ENCODE results near the gene CCNL1.
"Not testable (repeated sequence)": the region's sequence is repeated elsewhere in the genome, so short reads cannot be mapped to it uniquely, and the experiment has no call there.

Gene CCNL1

DNA sequence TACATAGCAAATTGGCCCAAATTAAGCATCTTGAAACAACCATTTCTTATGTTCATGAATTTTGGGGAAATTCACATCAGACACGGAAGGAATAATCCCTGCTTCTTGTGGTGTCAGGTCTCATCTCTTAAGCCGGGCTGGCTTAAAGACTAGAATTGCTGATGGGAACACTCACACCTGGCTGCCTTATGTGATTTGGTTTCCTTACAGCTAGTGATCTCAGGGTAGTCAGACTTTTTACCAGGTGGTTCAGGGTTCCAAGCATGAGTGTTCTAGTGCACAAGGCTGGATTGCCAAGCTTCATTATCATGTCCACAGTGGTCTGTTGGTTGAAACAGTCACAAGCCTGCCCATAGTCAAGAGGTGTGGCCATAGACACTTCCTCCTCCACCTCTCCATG is 20.3 kb upstream of the CCNL1 start:
- Histone ChIP-seq H3K4me3 (no peak overlapping the region), H4K20me1 (no peaks in the 10 kb centered on the region), H3K9me3 (peaks cover 47% of the 10 kb centered on the region), H3K4me1 (peaks cover 12% of the 10 kb centered on the region), H3K27ac (no peak overlapping the region), H3K4me2 (no peak overlapping the region), H3K9ac (no peak overlapping the region), H3K36me3 (peaks cover 53% of the 10 kb centered on the region), H3K27me3 (no peaks in the 10 kb centered on the region)
- no peak for TF ChIP-seq Cebpa-rat (IDR thresholded peaks at IDR 0.05)

DNA sequence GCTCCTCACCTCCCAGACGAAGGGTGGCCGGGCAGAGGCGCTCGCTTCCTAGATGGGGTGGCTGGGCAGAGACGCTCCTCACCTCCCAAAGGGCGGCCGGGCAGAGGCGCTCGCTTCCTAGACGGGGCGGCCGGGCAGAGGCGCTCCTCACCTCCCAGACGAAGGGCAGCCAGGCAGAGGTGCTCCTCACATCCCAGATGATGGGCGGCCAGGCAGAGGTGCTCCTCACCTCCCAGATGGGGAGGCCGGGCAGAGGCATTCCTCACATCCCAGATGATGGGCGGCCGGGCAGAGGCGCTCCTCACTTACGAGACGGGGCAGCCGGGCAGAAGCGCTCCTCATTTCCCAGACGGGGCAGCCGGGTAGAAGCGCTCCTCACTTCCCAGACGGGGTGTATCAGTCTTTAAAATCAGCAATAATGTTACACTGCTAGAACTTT is 19.4 kb upstream of the CCNL1 start:
- Histone ChIP-seq H3K27me3 (no peaks in the 10 kb centered on the region), H3K4me2 (no peak overlapping the region), H3K4me3 (no peak overlapping the region), H3K9me3 (peaks cover 38% of the 10 kb centered on the region), H3K27ac (no peak overlapping the region), H3K4me1 (peaks cover 13% of the 10 kb centered on the region), H3K9ac (no peak overlapping the region), H4K20me1 (no peaks in the 10 kb centered on the region), H3K36me3 (peaks cover 44% of the 10 kb centered on the region)
- no peak for TF ChIP-seq Cebpa-rat (IDR thresholded peaks at IDR 0.05)

DNA sequence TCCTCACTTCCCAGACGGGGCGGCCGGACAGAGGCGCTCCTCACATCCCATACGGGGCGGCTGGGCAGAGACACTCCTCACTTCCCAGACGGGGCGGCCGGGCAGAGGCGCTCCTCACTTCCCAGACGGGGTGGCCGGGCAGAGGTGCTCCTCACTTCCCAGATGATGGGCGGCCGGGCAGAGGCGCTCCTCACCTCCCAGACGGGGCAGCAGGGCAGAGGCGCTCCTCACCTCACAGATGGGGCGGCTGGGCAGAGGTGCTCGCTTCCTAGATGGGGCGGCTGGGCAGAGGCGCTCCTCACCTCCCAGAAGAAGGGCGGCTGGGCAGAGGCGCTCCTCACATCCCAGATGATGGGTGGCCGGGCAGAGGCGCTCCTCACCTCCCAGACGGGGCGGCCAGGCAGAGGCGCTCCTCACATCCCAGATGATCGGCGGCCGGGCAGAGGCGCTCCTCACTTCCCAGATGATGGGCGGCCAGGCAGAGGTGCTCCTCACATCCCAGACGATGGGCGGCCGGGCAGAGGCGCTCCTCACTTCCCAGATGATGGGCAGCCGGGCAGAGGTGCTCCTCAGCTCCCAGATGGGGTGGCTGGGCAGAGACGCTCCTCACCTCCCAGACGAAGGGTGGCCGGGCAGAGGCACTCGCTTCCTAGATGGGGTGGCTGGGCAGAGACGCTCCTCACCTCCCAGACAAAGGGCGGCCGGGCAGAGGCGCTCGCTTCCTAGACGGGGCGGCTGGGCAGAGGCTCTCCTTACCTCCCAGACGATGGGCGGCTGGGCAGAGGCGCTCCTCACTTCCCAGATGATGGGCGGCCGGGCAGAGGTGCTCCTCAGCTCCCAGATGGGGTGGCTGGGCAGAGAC is 18.8 kb upstream of the CCNL1 start:
- not testable (repeated sequence) for H4K20me1 ChIP-seq, H3K27me3 ChIP-seq, H3K9ac ChIP-seq, H3K4me3 ChIP-seq, H3K4me2 ChIP-seq, H3K27ac ChIP-seq
- peaks cover 36% of the 10 kb centered on the region for H3K9me3 ChIP-seq
- H3K36me3 ChIP-seq, result peaks cover 40% of the 10 kb centered on the region
- peaks cover 20% of the 10 kb centered on the region for H3K4me1 ChIP-seq

DNA sequence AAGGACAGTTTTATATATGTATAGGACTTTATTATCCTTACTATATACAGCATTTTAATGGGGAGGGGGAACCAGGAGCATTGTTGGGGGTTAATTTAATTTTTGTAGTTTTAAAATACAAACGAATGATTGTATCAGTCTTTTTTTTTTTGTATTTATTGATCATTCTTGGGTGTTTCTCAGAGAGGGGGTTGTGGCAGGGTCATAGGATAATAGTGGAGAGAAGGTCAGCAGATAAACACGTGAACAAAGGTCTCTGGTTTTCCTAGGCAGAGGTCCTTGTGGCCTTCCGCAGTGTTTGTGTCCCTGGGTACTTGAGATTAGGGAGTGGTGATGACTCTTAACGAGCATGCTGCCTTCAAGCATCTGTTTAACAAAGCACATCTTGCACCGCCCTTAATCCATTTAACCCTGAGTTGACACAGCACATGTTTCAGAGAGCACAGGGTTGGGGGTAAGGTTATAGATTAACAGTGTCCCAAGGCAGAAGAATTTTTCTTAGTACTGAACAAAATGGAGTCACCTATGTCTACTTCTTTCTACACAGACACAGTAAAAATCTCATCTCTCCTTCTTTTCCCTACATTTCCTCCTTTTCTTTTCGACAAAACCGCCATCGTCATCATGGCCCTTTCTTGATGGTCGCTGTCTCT is 18.0 kb upstream of the CCNL1 start:
- H3K9ac ChIP-seq, H3K4me2 ChIP-seq, H3K27me3 ChIP-seq, H3K27ac ChIP-seq, H3K4me3 ChIP-seq, H4K20me1 ChIP-seq: not testable (repeated sequence)
- peaks cover 37% of the 10 kb centered on the region for H3K36me3 ChIP-seq
- peaks cover 27% of the 10 kb centered on the region for H3K4me1 ChIP-seq
- H3K9me3 ChIP-seq, result peaks cover 36% of the 10 kb centered on the region

DNA sequence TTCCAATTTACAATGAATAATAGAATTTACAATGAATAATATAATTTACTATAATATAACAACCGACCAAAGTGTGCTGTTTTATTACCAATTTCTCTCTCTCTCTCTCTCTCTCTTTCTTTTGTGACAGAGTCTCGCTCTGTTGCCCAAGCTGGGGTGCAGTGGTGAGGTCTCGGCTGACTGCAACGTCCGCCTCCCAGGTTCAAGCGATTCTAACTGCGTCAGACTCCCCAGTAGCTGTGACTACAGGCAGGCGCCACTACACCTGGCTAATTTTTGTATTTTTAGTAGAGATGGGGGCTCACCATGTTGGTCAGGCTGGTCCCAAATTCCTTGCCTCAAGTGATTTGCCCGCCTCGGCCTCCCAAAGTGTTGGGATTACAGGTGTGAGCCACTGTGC is 17.0 kb upstream of the CCNL1 start:
- Histone ChIP-seq H3K4me2 (peak overlapping the region; percentile 94; the same call in 1 of the 2 replicates), H3K27ac (no peak overlapping the region), H4K20me1 (no peaks in the 10 kb centered on the region), H3K9ac (no peak overlapping the region), H3K36me3 (peaks cover 37% of the 10 kb centered on the region), H3K4me1 (peaks cover 27% of the 10 kb centered on the region), H3K4me3 (no peak overlapping the region), H3K27me3 (no peaks in the 10 kb centered on the region), H3K9me3 (peaks cover 36% of the 10 kb centered on the region)
- no peak for TF ChIP-seq Cebpa-rat (IDR thresholded peaks at IDR 0.05)

DNA sequence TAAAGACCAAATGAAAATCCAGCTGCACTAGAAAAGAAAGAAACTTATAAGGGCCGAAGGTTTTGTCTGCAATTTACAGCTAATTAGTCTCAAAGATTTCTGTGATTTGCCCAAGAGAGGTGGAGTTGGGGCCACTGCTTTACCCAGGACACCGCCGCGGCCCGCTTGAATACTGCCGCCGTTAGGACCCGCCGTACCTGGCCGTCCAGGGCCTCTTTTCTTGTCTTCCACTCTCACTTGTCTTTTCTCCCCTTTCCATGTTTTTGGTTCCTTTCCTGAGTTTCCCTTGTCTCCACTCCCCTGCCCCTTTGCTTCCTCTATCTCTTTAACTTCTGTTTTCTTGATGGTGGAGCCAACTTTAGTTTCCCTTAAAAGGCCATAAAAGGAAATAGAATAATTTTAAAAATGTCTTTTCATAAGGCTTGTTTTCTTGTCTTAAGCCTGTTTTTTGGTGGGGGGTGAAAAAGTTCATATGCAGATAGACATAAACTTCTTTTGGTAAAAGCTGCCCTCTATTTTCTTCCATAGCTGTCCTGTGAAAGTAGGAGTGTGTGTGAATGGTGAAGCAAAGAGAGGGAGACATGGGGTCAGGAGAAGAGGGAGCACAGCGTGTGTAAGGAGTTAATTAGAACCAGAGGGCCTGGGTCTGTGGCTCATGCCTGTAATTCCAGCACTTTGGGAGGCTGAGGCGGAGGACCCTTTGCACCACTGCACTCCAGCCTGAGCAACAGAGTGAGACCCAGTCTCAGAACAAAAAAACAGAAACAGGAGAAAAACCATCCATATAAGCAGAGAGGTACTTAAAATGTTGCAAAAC is 16.0 kb upstream of the CCNL1 start:
- H4K20me1 ChIP-seq, result no peaks in the 10 kb centered on the region
- no peak for TF ChIP-seq Cebpa-rat (IDR thresholded peaks at IDR 0.05)
- no peaks in the 10 kb centered on the region for H3K27me3 ChIP-seq
- peaks cover 36% of the 10 kb centered on the region for H3K4me1 ChIP-seq
- H3K27ac ChIP-seq, result peak overlapping the region; percentile 86
- H3K4me3 ChIP-seq, result peak overlapping the region; percentile 72
- H3K4me2 ChIP-seq, result peak overlapping the region; percentile 94
- peaks cover 36% of the 10 kb centered on the region for H3K9me3 ChIP-seq
- peaks cover 30% of the 10 kb centered on the region for H3K36me3 ChIP-seq
- H3K9ac ChIP-seq, result peak overlapping the region; percentile 92

DNA sequence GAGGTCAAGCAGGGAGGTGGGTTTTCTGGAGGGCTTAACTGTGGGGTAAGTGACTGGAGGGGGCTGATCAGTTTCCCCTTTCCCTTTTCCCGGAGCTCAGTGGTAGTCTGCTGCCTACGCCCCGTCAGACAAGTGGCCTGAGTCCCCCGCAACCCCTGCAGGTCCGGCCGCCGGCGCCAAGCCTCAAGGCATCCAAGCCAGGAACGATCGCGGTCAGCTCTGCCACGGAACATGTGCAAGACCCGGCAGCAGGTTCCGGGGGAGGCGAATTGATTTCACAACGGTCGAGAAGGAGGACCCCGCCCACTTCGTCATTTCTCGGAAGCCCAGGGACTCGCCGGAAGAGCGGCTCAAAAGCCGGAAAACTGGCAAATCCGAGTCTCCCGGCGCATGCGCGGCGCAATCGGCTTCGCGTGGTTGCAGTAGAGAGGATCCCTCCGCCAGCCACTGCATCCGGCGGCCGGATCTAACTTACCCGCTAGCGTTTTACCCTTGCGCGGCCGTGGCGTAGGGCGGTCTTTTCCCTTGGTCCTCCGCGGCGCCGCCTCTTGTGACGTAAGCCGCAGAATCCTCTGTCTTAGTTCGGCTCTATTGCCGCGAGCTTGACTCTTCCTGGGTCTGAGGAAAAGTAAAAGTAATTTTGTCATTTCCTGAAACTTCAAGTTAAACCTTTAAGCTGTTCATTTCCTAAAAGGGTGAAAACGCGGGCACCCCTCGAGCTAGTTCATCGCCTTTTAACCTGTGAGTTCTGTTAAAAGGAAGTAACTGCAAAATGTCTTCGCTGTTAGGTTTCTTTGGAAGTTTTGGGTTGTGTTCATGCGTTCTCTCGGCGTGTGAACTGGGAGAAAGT is 14.9 kb upstream of the CCNL1 start:
- Histone ChIP-seq H3K9me3 (peaks cover 29% of the 10 kb centered on the region), H3K36me3 (peaks cover 24% of the 10 kb centered on the region), H4K20me1 (no peaks in the 10 kb centered on the region), H3K4me3 (peak overlapping the region; percentile 72), H3K4me1 (peaks cover 46% of the 10 kb centered on the region), H3K4me2 (peak overlapping the region; percentile 94), H3K27ac (peak overlapping the region; percentile 93), H3K27me3 (no peaks in the 10 kb centered on the region), H3K9ac (peak overlapping the region; percentile 92)
- peak; percentile 96 for TF ChIP-seq Cebpa-rat (IDR thresholded peaks at IDR 0.05)

DNA sequence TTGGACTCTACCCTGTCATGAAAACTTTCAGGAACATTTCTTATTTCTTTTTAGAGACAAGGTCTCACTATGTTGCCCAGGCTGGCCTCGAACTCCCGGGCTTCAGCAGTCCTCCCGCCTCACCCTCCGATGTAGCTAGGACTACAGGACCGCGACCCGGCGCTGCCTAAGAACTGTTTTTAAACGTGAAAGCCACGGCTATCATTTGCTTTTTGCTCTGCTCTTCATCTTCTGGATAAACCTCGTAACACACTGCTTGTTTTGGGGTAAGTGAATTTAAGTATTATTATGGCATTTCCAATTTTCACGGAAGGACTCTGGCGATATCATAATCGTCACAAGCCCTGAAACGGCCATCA is 14.3 kb upstream of the CCNL1 start:
- peaks cover 24% of the 10 kb centered on the region for H3K9me3 ChIP-seq
- peak overlapping the region; percentile 93 for H3K27ac ChIP-seq
- no peaks in the 10 kb centered on the region for H3K27me3 ChIP-seq
- peaks cover 20% of the 10 kb centered on the region for H3K36me3 ChIP-seq
- H4K20me1 ChIP-seq, result no peaks in the 10 kb centered on the region
- H3K4me3 ChIP-seq, result peak overlapping the region; percentile 72
- H3K4me2 ChIP-seq, result peak overlapping the region; percentile 86
- TF ChIP-seq Cebpa-rat (IDR thresholded peaks at IDR 0.05), result no peak
- H3K4me1 ChIP-seq, result peaks cover 47% of the 10 kb centered on the region
- peak overlapping the region; percentile 87 for H3K9ac ChIP-seq

DNA sequence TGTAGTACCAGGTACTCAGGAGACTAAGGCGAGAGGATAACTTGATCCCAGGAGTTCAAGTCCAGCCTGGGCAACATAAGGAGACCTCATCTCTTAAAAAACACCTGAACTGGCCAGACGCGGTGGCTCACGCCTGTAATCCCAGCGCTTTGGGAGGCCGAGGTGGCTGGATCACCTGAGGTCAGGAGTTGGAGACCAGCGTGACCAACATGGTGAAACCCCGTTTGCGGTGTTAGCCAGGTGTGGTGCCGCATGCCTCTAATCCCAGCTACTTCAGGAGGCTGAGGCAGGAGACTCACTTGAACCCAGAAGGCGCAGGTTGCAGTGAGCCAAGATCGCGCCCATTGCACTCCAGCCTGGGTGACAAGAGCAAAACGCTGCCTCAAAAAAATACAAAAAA is 13.4 kb upstream of the CCNL1 start:
- not testable (repeated sequence) for H3K4me2 ChIP-seq

More for the DNA sequence above, 13.4 kb upstream of the CCNL1 start:
- Histone ChIP-seq H3K27ac (0 out of 2 replicates have a peak overlapping the region, but pooled peaks have one; percentile 93), H3K9me3 (peaks cover 15% of the 10 kb centered on the region), H3K4me1 (peaks cover 47% of the 10 kb centered on the region), H3K36me3 (peaks cover 11% of the 10 kb centered on the region)
- not testable (repeated sequence) for H3K4me3 ChIP-seq, H3K9ac ChIP-seq, H3K27me3 ChIP-seq, H4K20me1 ChIP-seq
